H1 (cell line): ENCODE data around the gene NUDT19. TPM values are rescaled to one million over a fixed set of nuclear protein-coding genes. Genes with fewer than 3 reads are reported as not detected.

Source experiments
- CTCF ChIA-PET: fragments of 300-600 bp; sonication (Branson Sonifier 250); formaldehyde crosslinking; loops from one replicate; lab custom pipeline; 2021; ENCODE audit not compliant: partially characterized antibody; lab: Charles Lee
- POLR2A ChIA-PET: fragments of 300-600 bp; sonication (Branson Sonifier 250); formaldehyde crosslinking; loops from one replicate; lab custom pipeline; 2021; ENCODE audit warnings: inconsistent platforms; ENCODE audit not compliant: partially characterized antibody; lab: Charles Lee
- DNase-seq, 2 experiments: peaks; one replicate each; pipeline versions ENCODE4 v3.0.0 to v3.0.0-alpha.2; 2010 to 2022; ENCODE audit warnings: low spot score in 2 of 2, low read depth in 1 of 2, mixed read lengths in 1 of 2
- FAIRE-seq: peaks from 2 replicates; lab custom pipeline; 2011; peaks lifted over from hg19 to GRCh38; lab: Jason Lieb, UNC
- H2AFZ ChIP-seq: 2 replicates; pipeline ENCODE4 v1.8.1; 2012; ENCODE audit warnings: low read length, inconsistent platforms
- H2AK5ac ChIP-seq: 2 replicates; pipeline ENCODE4 v1.6.1; 2013; ENCODE audit warnings: low read depth, low read length
- H2BK120ac ChIP-seq: replicated peaks from 2 replicates; pipeline ENCODE3; 2013; ENCODE audit warnings: low read depth, low read length, inconsistent platforms
- H2BK12ac ChIP-seq: 2 replicates; pipeline ENCODE4 v1.6.1; 2013; ENCODE audit warnings: low read depth, low read length
- H2BK15ac ChIP-seq: 2 replicates; pipeline ENCODE4 v1.6.1; 2013; ENCODE audit warnings: low read length
- H2BK20ac ChIP-seq: 2 replicates; pipeline ENCODE4 v1.6.1; 2013; ENCODE audit warnings: low read length
- H2BK5ac ChIP-seq: 2 replicates; pipeline ENCODE4 v1.6.1; 2013; ENCODE audit warnings: low read depth, low read length
- H3K14ac ChIP-seq: 2 replicates; pipeline ENCODE4 v1.6.1; 2013; ENCODE audit warnings: inconsistent platforms; ENCODE audit not compliant: insufficient read length
- H3K18ac ChIP-seq: 2 replicates; pipeline ENCODE4 v1.6.1; 2013; ENCODE audit warnings: low read length; ENCODE audit errors: extremely low read depth
- H3K23ac ChIP-seq: 2 replicates; pipeline ENCODE4 v1.6.1; 2013; ENCODE audit warnings: inconsistent platforms; ENCODE audit not compliant: insufficient read length
- H3K23me2 ChIP-seq: 2 replicates; pipeline ENCODE4 v1.6.1; 2013; ENCODE audit warnings: low read depth, low read length
- H3K27ac ChIP-seq: 2 replicates; pipeline ENCODE4 v1.6.1; 2011; ENCODE audit warnings: low read depth, low read length, inconsistent platforms
- H3K27me3 ChIP-seq, 4 experiments: replicated peaks in 1 of 4; 1 replicate in 1 of 4; 2 replicates in 3 of 4; pipeline versions ENCODE4 v1.6.1 to v1.8.1; 2011 to 2013; ENCODE audit warnings: low read length in 3 of 4, mild to moderate bottlenecking in 3 of 4, inconsistent platforms in 2 of 4, mixed read lengths in 2 of 4, moderate library complexity in 1 of 4; ENCODE audit not compliant: control insufficient read depth in 3 of 4, insufficient read depth in 3 of 4; ENCODE audit errors: extremely low read depth in 1 of 4
- H3K36me3 ChIP-seq, 4 experiments: 2 replicates each; pipeline versions ENCODE4 v1.6.1 to v1.8.1; 2011 to 2013; ENCODE audit warnings: mild to moderate bottlenecking in 4 of 4, low read length in 3 of 4, moderate library complexity in 2 of 4, control low read depth in 1 of 4, inconsistent platforms in 1 of 4; ENCODE audit not compliant: insufficient read depth in 4 of 4, control insufficient read depth in 2 of 4
- H3K4ac ChIP-seq: replicated peaks from 2 replicates; pipeline ENCODE3; 2013; ENCODE audit warnings: low read length, low read depth, mixed read lengths, inconsistent platforms; ENCODE audit not compliant: insufficient read length
- H3K4me1 ChIP-seq, 4 experiments: replicated peaks in 1 of 4; 1 replicate in 1 of 4; 2 replicates in 3 of 4; pipeline versions ENCODE4 v1.6.1 to v1.8.1; 2011 to 2013; ENCODE audit warnings: low read length in 3 of 4, inconsistent platforms in 2 of 4, mixed read lengths in 1 of 4; ENCODE audit not compliant: insufficient read depth in 4 of 4, control insufficient read depth in 3 of 4
- H3K4me2 ChIP-seq, 2 experiments: 2 replicates each; pipeline versions ENCODE4 v1.6.1 to v1.8.1; 2011 to 2013; ENCODE audit warnings: low read depth in 2 of 2, low read length in 2 of 2, control low read depth in 1 of 2, inconsistent platforms in 1 of 2, mild to moderate bottlenecking in 1 of 2; ENCODE audit not compliant: insufficient read depth in 1 of 2
- H3K4me3 ChIP-seq, 4 experiments: fragments of 200-600, 300-600 bp in 1 of 4; sonication (generic), shearing (Covaris generic), sonication (Bioruptor Twin) in 1 of 4; 2 replicates each; pipeline versions ENCODE4 v1.5.1 to v1.8.1; 2011 to 2016; ENCODE audit warnings: low read length in 4 of 4, low read depth in 3 of 4, control low read depth in 2 of 4, inconsistent platforms in 2 of 4, mild to moderate bottlenecking in 2 of 4, mixed read lengths in 1 of 4, moderate library complexity in 1 of 4; ENCODE audit not compliant: insufficient read depth in 2 of 4; ENCODE audit errors: extremely low read depth in 1 of 4
- H3K56ac ChIP-seq: replicated peaks from 2 replicates; pipeline ENCODE3; 2013; ENCODE audit warnings: low read depth, mild to moderate bottlenecking, mixed read lengths, low read length, inconsistent platforms; ENCODE audit not compliant: insufficient read length
- H3K79me1 ChIP-seq: 2 replicates; pipeline ENCODE4 v1.6.1; 2013; ENCODE audit warnings: low read depth, low read length, control low read depth
- H3K79me2 ChIP-seq, 2 experiments: 2 replicates each; pipeline versions ENCODE4 v1.6.1 to v1.8.1; 2012 to 2013; ENCODE audit warnings: low read length in 2 of 2, mild to moderate bottlenecking in 2 of 2, inconsistent platforms in 1 of 2; ENCODE audit not compliant: insufficient read depth in 2 of 2, control insufficient read depth in 1 of 2
- H3K9ac ChIP-seq, 4 experiments: replicated peaks in 1 of 4; 1 replicate in 1 of 4; 2 replicates in 3 of 4; pipeline versions ENCODE4 v1.6.1 to v1.8.1; 2011 to 2013; ENCODE audit warnings: low read depth in 3 of 4, low read length in 3 of 4, control low read depth in 2 of 4, mild to moderate bottlenecking in 2 of 4, moderate library complexity in 2 of 4, inconsistent platforms in 1 of 4; ENCODE audit errors: extremely low read depth in 1 of 4
- H3K9me3 ChIP-seq, 2 experiments: 2 replicates each; pipeline versions ENCODE4 v1.6.1 to v1.8.1; 2012 to 2013; ENCODE audit warnings: mild to moderate bottlenecking in 2 of 2, moderate library complexity in 2 of 2, control low read depth in 1 of 2, inconsistent platforms in 1 of 2, low read depth in 1 of 2, low read length in 1 of 2, mixed read lengths in 1 of 2; ENCODE audit not compliant: insufficient read depth in 2 of 2
- H4K20me1 ChIP-seq, 2 experiments: replicated peaks in 1 of 2; 2 replicates each; pipeline versions ENCODE3 to v1.8.1; 2011 to 2013; ENCODE audit warnings: inconsistent platforms in 2 of 2, low read length in 2 of 2, mild to moderate bottlenecking in 1 of 2; ENCODE audit not compliant: insufficient read depth in 2 of 2, control insufficient read depth in 1 of 2
- H4K5ac ChIP-seq: 2 replicates; pipeline ENCODE4 v1.6.1; 2013; ENCODE audit warnings: low read length, low read depth, mixed read lengths, inconsistent platforms; ENCODE audit not compliant: insufficient read length
- H4K8ac ChIP-seq: 2 replicates; pipeline ENCODE4 v1.8.0; 2013; ENCODE audit warnings: mild to moderate bottlenecking, moderate library complexity, low read length, inconsistent platforms; ENCODE audit not compliant: insufficient read depth; ENCODE audit errors: extremely low read depth
- H4K91ac ChIP-seq: replicated peaks from 2 replicates; pipeline ENCODE3; 2013; ENCODE audit warnings: low read length, mixed read lengths, inconsistent platforms; ENCODE audit not compliant: insufficient read length
- HDAC2 ChIP-seq, 2 experiments: fragments of 300-600 bp in 1 of 2; sonication (generic) in 1 of 2; IDR thresholded peaks; 2 replicates each; pipeline ENCODE4 v1.6.1; 2011 to 2012; ENCODE audit warnings: low read depth in 2 of 2, low read length in 2 of 2, mild to moderate bottlenecking in 2 of 2, moderate library complexity in 2 of 2, borderline replicate concordance in 1 of 2, inconsistent platforms in 1 of 2
- NANOG ChIP-seq: IDR thresholded peaks from 2 replicates; pipeline ENCODE4 v1.6.1; 2011; ENCODE audit warnings: low read length, low read depth, mild to moderate bottlenecking, inconsistent platforms; ENCODE audit not compliant: insufficient read depth, poor library complexity, severe bottlenecking
- RXRA ChIP-seq: IDR thresholded peaks from 2 replicates; pipeline ENCODE4 v1.6.1; 2011; ENCODE audit warnings: low read depth, mild to moderate bottlenecking, low read length, moderate library complexity; ENCODE audit not compliant: insufficient read depth
- SP1 ChIP-seq: IDR thresholded peaks from 2 replicates; pipeline ENCODE4 v1.6.1; 2011; ENCODE audit warnings: low read depth, low read length
- SP4 ChIP-seq: IDR thresholded peaks from 2 replicates; pipeline ENCODE4 v1.6.1; 2012; ENCODE audit warnings: low read length, inconsistent platforms
- TCF12 ChIP-seq: IDR thresholded peaks from 2 replicates; pipeline ENCODE4 v1.6.1; 2011; ENCODE audit warnings: low read depth, mild to moderate bottlenecking, low read length
- WGBS, 2 experiments: shearing (Covaris generic) in 1 of 2; methylation state at CpG; one replicate each; pipeline versions ENCODE4 v1.1.6 to v1.1.7; 2013 to 2015; ENCODE audit warnings: low lambda C conversion rate in 2 of 2, mixed read lengths in 2 of 2, inconsistent platforms in 1 of 2, low coverage in 1 of 2, missing lambda C conversion rate in 1 of 2; ENCODE audit not compliant: insufficient replicate concordance in 2 of 2, insufficient coverage in 1 of 2, insufficient read length in 1 of 2; ENCODE audit errors: extremely low coverage in 1 of 2, missing lambda C conversion rate in 1 of 2; 5-methylcytosine and 5-hydroxymethylcytosine counted together
- polyA plus RNA-seq, 7 experiments: library from polyadenylated mRNA; depleted of rRNA in 3 of 7; stranded (reverse) in 5 of 7; unstranded in 2 of 7; fragments of >200 nt in 5 of 7; fragments of 200-250 nt in 2 of 7; gene quantifications; 1 replicate in 5 of 7; 2 replicates in 1 of 7; 4 replicates in 1 of 7; pipeline versions ENCODE4 v1.2.1 to v1.2.3, GENCODE V29; 2011 to 2013; ENCODE audit warnings: missing spikeins in 2 of 7, mixed read lengths in 2 of 7
- total RNA-seq: library from RNA; stranded (reverse); fragmentation: NEBNext Ultra II Directional; extraction: Animal tissue kit (Norgen Biotek cat#: 25700); gene quantifications from 2 replicates; pipeline ENCODE4 v1.2.1, GENCODE V29; 2021
- TF ChIP-seq, protein P1 (sequence below): IDR thresholded peaks from 2 replicates; pipeline ENCODE4 v1.6.1; 2012; ENCODE audit warnings: inconsistent platforms

NUDT19 gene
- total and polyA plus RNA-seq, 2 of the 8 experiments (the other 6 are each of a cell fraction or from before 2014, with no cell fraction given), result 2.0 to 3.3 TPM

DNA sequence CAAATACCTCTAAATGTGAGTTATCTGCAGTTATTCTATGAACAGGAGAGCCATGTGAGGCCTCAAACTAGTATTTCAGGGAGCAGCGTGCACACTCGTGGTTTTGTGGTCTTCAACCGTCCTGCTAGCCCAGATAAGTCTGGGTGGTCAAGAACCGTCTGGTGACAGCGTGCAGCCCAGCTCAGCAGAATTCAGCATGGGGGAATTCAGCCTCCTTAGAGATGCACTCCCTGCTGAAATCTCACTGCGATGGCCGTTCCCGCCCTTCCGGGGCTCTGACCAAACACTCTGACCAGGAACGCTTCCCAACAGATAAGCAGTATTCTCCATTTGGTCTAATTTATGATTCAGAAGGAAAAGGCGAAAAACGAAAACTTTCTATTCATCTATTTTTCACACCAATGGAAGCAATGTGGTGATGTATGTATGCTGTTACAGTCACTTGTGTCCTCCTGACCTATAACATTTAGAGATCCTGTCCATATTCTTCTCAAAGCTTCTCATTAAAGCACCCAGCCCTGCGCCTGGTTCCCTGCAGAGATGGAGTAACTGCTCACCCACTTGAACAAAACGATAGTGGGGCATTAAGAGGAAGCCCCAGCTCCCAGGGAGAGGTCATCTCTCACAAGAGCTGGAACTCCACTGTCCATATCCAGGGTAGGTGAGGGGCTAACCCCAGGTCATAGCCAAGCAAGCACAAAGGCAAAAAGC lies 19.6 kb upstream of the NUDT19 start:
- Histone ChIP-seq H2BK20ac (no peak overlapping the region), H3K79me2 (peaks cover 6 to 69% of the 10 kb centered on the region in 2 experiments), H3K9ac (no peak overlapping the region), H2BK15ac (no peak overlapping the region), H3K23ac (no peak overlapping the region), H3K9me3 (no peaks in the 10 kb centered on the region; a peak in 1 of 4 replicates), H4K91ac (no peak overlapping the region), H2BK5ac (no peak overlapping the region), H2AK5ac (no peak overlapping the region), H3K79me1 (peaks cover 26% of the 10 kb centered on the region), H3K23me2 (peaks cover 14% of the 10 kb centered on the region; the same call in 1 of the 2 replicates), H3K36me3 (peaks cover 0 to 6% (median under 1%) of the 10 kb centered on the region in 4 experiments; a peak in 1 of 8 replicates), H3K27me3 (peaks cover 15 to 17% (median 17%) of the 10 kb centered on the region in 4 experiments), H2AFZ (no peak overlapping the region), H2BK12ac (no peak overlapping the region), H3K56ac (no peak overlapping the region), H4K8ac (no peak overlapping the region), H3K27ac (no peak overlapping the region), H4K5ac (no peak overlapping the region), H3K4ac (no peak overlapping the region), H2BK120ac (no peak overlapping the region), H4K20me1 (peaks cover 10 to 22% of the 10 kb centered on the region in 2 experiments), H3K18ac (no peak overlapping the region), H3K4me2 (no peak overlapping the region), H3K14ac (no peak overlapping the region), H3K4me1 (peaks cover 2 to 12% (median 8%) of the 10 kb centered on the region in 4 experiments; a peak in 6 of 7 replicates), H3K4me3 (no peak overlapping the region)
- FAIRE-seq, result no peak
- ChIA-PET CTCF (interaction anchor here (1.5 to 1.8 kb wide), 3 partner anchors 10 to 41 kb away, joined by 3 to 5 read pairs (median 3); no protein-coding TSS in a partner anchor), POLR2A (no interaction called here)
- WGBS, 2 experiments, result 82% methylated on average over 14 of the region's 14 CpGs; no CpG with 5 or more reads in 1 of the 2 experiments
- no peak for DNase-seq
- TF ChIP-seq RXRA (no peak), SP1 (no peak), TCF12 (no peak), SP4 (no peak), NANOG (no peak), HDAC2 (IDR thresholded peaks at IDR 0.05; ENCODE audit: borderline replicate concordance in 1 of 2, low read depth in 2 of 2, low read length in 2 of 2) (no peak)
- TF ChIP-seq, protein P1, sequence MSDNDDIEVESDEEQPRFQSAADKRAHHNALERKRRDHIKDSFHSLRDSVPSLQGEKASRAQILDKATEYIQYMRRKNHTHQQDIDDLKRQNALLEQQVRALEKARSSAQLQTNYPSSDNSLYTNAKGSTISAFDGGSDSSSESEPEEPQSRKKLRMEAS, result no peak
